Measurements from ENCODE around the gene ADAP2. TPM values are rescaled to one million over a fixed set of nuclear protein-coding genes. Genes with fewer than 3 reads are reported as not detected.
"Not testable (repeated sequence)": the region's sequence is repeated elsewhere in the genome, so short reads cannot be mapped to it uniquely, and the experiment has no call there.

ADAP2 gene
- total RNA-seq, 1 experiment from 2014 or later = not detected

GRCh38 chr17:30967911-30968310 lies 46.2 kb downstream of the ADAP2 start:
- not testable (repeated sequence) for DNase-seq (ENCODE audit: low read depth)

GRCh38 chr17:30969989-30970830 lies 48.5 kb downstream of the ADAP2 start:
- no peak for DNase-seq (ENCODE audit: low read depth)

- DNase-seq (ENCODE audit: low read depth) = peak; percentile 91
Observed at GRCh38 chr17:30970831-30971567, 49.3 kb downstream of the ADAP2 start, which contains the start of gene RNF135. Gene RNF135 (plus strand): TSS chr17:30971039. CDS start chr17:30971074, 35 bp downstream.

- DNase-seq (ENCODE audit: low read depth) = no peak
Observed at GRCh38 chr17:30975042-30975820, 53.5 kb downstream of the ADAP2 start.

GRCh38 chr17:30979919-30980318 lies 58.2 kb downstream of the ADAP2 start:
- not testable (repeated sequence) for DNase-seq (ENCODE audit: low read depth)

GRCh38 chr17:30981531-30982519 lies 60.1 kb downstream of the ADAP2 start:
- DNase-seq (ENCODE audit: low read depth) = no peak

- DNase-seq (ENCODE audit: low read depth) = no peak
Observed at GRCh38 chr17:30982855-30983254, 61.1 kb downstream of the ADAP2 start.

GRCh38 chr17:30990458-30990857 lies 68.7 kb downstream of the ADAP2 start:
- no peak for DNase-seq (ENCODE audit: low read depth)

- DNase-seq (ENCODE audit: low read depth) = no peak
Observed at GRCh38 chr17:30992551-30992950, 70.8 kb downstream of the ADAP2 start.

- DNase-seq (ENCODE audit: low read depth) = peak; percentile 4
Observed at GRCh38 chr17:30995347-30995746, 73.6 kb downstream of the ADAP2 start.

GRCh38 chr17:30996486-30996885 lies 74.7 kb downstream of the ADAP2 start:
- DNase-seq (ENCODE audit: low read depth) = no peak

GRCh38 chr17:30997270-30997669 lies 75.5 kb downstream of the ADAP2 start:
- no peak for DNase-seq (ENCODE audit: low read depth)

GRCh38 chr17:30997842-30998241 lies 76.1 kb downstream of the ADAP2 start:
- no peak for DNase-seq (ENCODE audit: low read depth)

- no peak for DNase-seq (ENCODE audit: low read depth)
Observed at GRCh38 chr17:31002047-31002446, 80.3 kb downstream of the ADAP2 start.

GRCh38 chr17:31003225-31003866 lies 81.6 kb downstream of the ADAP2 start:
- DNase-seq (ENCODE audit: low read depth) = no peak

- no peak for DNase-seq (ENCODE audit: low read depth)
Observed at GRCh38 chr17:31004160-31004559, 82.4 kb downstream of the ADAP2 start.

GRCh38 chr17:31007695-31008373 lies 86.1 kb downstream of the ADAP2 start:
- no peak for DNase-seq (ENCODE audit: low read depth)

GRCh38 chr17:31008374-31009041 lies 86.8 kb downstream of the ADAP2 start:
- DNase-seq (ENCODE audit: low read depth) = no peak
